ENCODE measurements around the gene ATRNL1.

The ATRNL1 gene

DNA sequence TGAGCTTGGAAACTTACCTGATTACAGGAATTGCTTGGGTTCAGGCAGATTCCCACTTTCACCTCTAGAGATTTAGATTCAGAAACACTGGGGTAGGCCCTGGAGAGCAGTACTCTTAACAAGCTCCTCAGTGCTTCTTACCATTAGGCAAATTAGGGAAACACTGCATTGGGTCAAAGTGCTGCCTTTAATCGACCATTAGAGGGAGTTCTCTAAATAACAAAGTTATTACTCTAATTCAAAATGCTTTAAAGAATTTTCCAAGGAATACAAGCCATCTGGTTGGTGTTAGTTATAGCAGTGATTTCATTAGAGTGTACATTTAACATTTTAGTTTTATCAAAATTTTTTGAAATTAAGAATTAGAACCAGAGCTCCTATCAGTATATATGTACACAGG, 855.3 kb downstream of the ATRNL1 start:
- DNase-seq (ENCODE audit: low spot score in 2 of 2) (no peak), ATAC-seq (replicated peaks; ENCODE audit: extremely low read depth, poor library complexity, severe bottlenecking) (no peak)
- Mint-ChIP-seq H3K27me3 (no peaks in the 10 kb centered on the region), H3K4me1 (no peaks in the 10 kb centered on the region), H3K9me3 (no peaks in the 10 kb centered on the region), H3K4me3 (no peak overlapping the region), H3K27ac (ENCODE audit: low read depth) (no peak overlapping the region), H3K36me3 (ENCODE audit: insufficient read depth) (no peaks in the 10 kb centered on the region)

- H3K27me3 Mint-ChIP-seq = no peaks in the 10 kb centered on the region
- ATAC-seq (replicated peaks; ENCODE audit: extremely low read depth, poor library complexity, severe bottlenecking) (no peak), DNase-seq (ENCODE audit: low spot score in 2 of 2) (no peak)
- H3K4me1 Mint-ChIP-seq = no peaks in the 10 kb centered on the region
- H3K4me3 Mint-ChIP-seq = no peak overlapping the region
- no peaks in the 10 kb centered on the region for H3K9me3 Mint-ChIP-seq
- H3K27ac Mint-ChIP-seq (ENCODE audit: low read depth) = no peak overlapping the region
- H3K36me3 Mint-ChIP-seq (ENCODE audit: insufficient read depth) = no peaks in the 10 kb centered on the region
Observed at GRCh38 chr10:115949282-115949844, 856.2 kb downstream of the ATRNL1 start.

DNA sequence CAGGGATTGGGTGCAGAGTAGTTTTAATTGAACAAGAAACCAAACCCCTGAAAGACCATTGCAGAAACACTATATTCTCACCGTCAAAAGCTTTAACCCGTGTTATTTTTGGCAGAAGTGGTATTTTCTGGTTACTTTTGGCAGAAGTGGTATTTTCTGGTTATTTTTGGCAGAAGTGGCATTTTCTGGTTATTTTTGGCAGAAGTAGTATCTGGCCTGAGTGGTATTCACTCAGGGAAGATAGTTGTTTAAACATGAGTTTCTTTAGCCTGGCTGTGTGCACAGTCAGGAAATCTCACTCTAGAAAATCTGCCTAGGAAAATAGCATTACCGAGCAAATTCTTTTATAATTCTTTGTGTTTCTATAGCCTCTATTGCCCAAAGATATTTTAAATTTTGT, 857.2 kb downstream of the ATRNL1 start:
- Mint-ChIP-seq H3K4me3 (no peak overlapping the region), H3K27me3 (no peaks in the 10 kb centered on the region), H3K36me3 (ENCODE audit: insufficient read depth) (no peaks in the 10 kb centered on the region), H3K27ac (ENCODE audit: low read depth) (no peak overlapping the region), H3K9me3 (no peaks in the 10 kb centered on the region), H3K4me1 (no peaks in the 10 kb centered on the region)
- no peak for ATAC-seq (replicated peaks; ENCODE audit: extremely low read depth, poor library complexity, severe bottlenecking)
- DNase-seq (ENCODE audit: low spot score in 2 of 2) = no peak

- H3K27ac Mint-ChIP-seq (ENCODE audit: low read depth) = no peak overlapping the region
- ATAC-seq (replicated peaks; ENCODE audit: extremely low read depth, poor library complexity, severe bottlenecking) (no peak), DNase-seq (ENCODE audit: low spot score in 2 of 2) (no peak)
- no peaks in the 10 kb centered on the region for H3K4me1 Mint-ChIP-seq
- H3K36me3 Mint-ChIP-seq (ENCODE audit: insufficient read depth) = no peaks in the 10 kb centered on the region
- no peak overlapping the region for H3K4me3 Mint-ChIP-seq
- no peaks in the 10 kb centered on the region for H3K9me3 Mint-ChIP-seq
- H3K27me3 Mint-ChIP-seq = no peaks in the 10 kb centered on the region
Observed at GRCh38 chr10:115951242-115951641, 858.1 kb downstream of the ATRNL1 start.

GRCh38 chr10:115953281-115953680, 860.1 kb downstream of the ATRNL1 start:
- ATAC-seq (replicated peaks; ENCODE audit: extremely low read depth, poor library complexity, severe bottlenecking) = no peak
- H3K36me3 Mint-ChIP-seq (ENCODE audit: insufficient read depth) = no peaks in the 10 kb centered on the region

GRCh38 chr10:115953968-115954367, 860.8 kb downstream of the ATRNL1 start:
- H3K4me1 Mint-ChIP-seq = no peaks in the 10 kb centered on the region
- no peak overlapping the region for H3K4me3 Mint-ChIP-seq
- no peak for DNase-seq (ENCODE audit: low spot score in 2 of 2)
- no peaks in the 10 kb centered on the region for H3K9me3 Mint-ChIP-seq
- no peaks in the 10 kb centered on the region for H3K27me3 Mint-ChIP-seq
- no peak overlapping the region for H3K27ac Mint-ChIP-seq (ENCODE audit: low read depth)
- H3K36me3 Mint-ChIP-seq (ENCODE audit: insufficient read depth) = no peaks in the 10 kb centered on the region
- no peak for ATAC-seq (replicated peaks; ENCODE audit: extremely low read depth, poor library complexity, severe bottlenecking)

More at GRCh38 chr10:115953281-115953680, 860.1 kb downstream of the ATRNL1 start:
- Mint-ChIP-seq H3K9me3 (no peaks in the 10 kb centered on the region), H3K4me1 (no peaks in the 10 kb centered on the region), H3K27ac (ENCODE audit: low read depth) (no peak overlapping the region), H3K4me3 (no peak overlapping the region), H3K27me3 (no peaks in the 10 kb centered on the region)
- DNase-seq (ENCODE audit: low spot score in 2 of 2) = no peak

- Mint-ChIP-seq H3K9me3 (peaks cover 6% of the 10 kb centered on the region), H3K36me3 (ENCODE audit: insufficient read depth) (no peaks in the 10 kb centered on the region), H3K4me3 (no peak overlapping the region), H3K27me3 (no peaks in the 10 kb centered on the region), H3K27ac (ENCODE audit: low read depth) (no peak overlapping the region), H3K4me1 (no peaks in the 10 kb centered on the region)
- ATAC-seq (replicated peaks; ENCODE audit: extremely low read depth, poor library complexity, severe bottlenecking) (no peak), DNase-seq (ENCODE audit: low spot score in 2 of 2) (no peak)
Observed at GRCh38 chr10:115956225-115957011, 863.3 kb downstream of the ATRNL1 start.

DNA sequence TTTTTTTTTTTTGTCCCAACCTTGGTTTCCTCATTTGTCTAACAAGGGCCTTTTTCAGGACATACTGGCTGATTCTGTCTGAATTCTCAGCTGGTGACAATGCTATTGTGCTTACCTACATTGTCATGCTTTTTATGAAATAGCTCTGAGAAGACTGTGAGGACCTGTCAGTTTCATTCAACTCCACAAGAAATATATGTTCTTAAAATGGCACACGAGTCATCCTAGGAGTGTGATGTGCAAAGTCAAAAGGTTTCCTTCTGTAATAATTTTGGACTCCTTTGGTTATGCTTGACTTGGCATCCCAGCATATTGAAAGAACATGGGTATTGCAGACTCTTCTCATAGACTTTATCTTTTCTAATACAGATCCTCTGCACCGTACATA, 863.8 kb downstream of the ATRNL1 start:
- ATAC-seq (replicated peaks; ENCODE audit: extremely low read depth, poor library complexity, severe bottlenecking) = no peak
- H3K4me1 Mint-ChIP-seq = no peaks in the 10 kb centered on the region
- peaks cover 6% of the 10 kb centered on the region for H3K9me3 Mint-ChIP-seq
- H3K27ac Mint-ChIP-seq (ENCODE audit: low read depth) = no peak overlapping the region
- no peaks in the 10 kb centered on the region for H3K27me3 Mint-ChIP-seq
- no peaks in the 10 kb centered on the region for H3K36me3 Mint-ChIP-seq (ENCODE audit: insufficient read depth)
- H3K4me3 Mint-ChIP-seq = no peak overlapping the region
- DNase-seq (ENCODE audit: low spot score in 2 of 2) = no peak

DNA sequence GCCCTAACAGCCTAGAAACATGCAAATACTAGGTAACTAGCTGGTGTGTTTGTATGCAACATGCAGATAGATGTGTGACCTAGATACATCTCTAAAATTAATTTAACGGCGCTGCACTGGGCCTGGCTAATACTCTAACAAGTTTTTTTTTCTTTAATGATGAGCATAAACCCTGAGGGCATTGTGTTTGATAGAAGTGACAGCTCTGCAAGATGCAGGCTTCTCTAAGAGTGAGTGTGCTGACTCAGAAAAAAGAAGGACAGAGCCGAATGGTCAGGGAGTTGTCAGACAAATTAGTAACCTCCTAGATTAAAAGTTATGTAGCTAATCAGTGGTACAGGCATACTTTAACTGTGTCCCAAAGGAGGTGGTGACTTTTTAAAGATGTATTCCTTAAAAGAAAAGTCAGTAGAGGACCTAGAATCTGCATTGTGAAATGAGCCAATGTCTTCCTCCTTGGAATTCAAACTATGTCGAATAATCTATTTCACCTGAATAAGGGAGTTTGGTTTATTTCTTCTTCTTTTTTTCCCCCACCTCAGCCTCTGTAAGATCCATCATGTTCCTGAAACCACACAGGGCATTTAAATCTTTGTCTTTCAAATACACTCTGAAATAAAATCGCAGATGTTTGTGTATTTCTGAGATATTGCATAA, 864.7 kb downstream of the ATRNL1 start:
- H3K4me1 Mint-ChIP-seq = no peaks in the 10 kb centered on the region
- peaks cover 6% of the 10 kb centered on the region for H3K9me3 Mint-ChIP-seq
- H3K27ac Mint-ChIP-seq (ENCODE audit: low read depth) = no peak overlapping the region
- ATAC-seq (replicated peaks; ENCODE audit: extremely low read depth, poor library complexity, severe bottlenecking) (no peak), DNase-seq (ENCODE audit: low spot score in 2 of 2) (no peak)
- H3K27me3 Mint-ChIP-seq = no peaks in the 10 kb centered on the region
- no peaks in the 10 kb centered on the region for H3K36me3 Mint-ChIP-seq (ENCODE audit: insufficient read depth)
- no peak overlapping the region for H3K4me3 Mint-ChIP-seq

- DNase-seq (ENCODE audit: low spot score in 2 of 2) (no peak), ATAC-seq (replicated peaks; ENCODE audit: extremely low read depth, poor library complexity, severe bottlenecking) (no peak)
- Mint-ChIP-seq H3K4me3 (no peak overlapping the region), H3K9me3 (peaks cover 15% of the 10 kb centered on the region), H3K4me1 (no peaks in the 10 kb centered on the region), H3K27ac (ENCODE audit: low read depth) (no peak overlapping the region), H3K27me3 (no peaks in the 10 kb centered on the region), H3K36me3 (ENCODE audit: insufficient read depth) (no peaks in the 10 kb centered on the region)
Observed at GRCh38 chr10:115963848-115964247, 870.7 kb downstream of the ATRNL1 start.

DNA sequence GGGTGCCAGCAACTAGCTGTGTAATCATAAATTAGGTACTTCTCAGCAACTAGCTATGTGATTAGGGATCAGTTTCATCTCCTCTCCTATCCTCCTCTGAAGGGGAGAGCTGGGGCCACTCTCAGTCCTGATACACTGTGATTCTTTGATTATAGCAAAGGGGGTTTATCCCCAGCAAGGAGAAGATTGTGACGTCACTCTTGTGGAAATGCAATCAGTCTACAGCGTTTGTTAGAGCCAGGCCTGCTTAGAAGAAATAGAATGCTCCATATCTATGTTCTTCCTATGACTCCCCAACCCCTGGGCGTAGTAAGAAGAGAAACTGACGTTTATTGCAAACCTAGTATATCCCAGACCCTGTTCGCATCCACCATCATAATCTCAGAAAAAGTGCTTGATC, 871.7 kb downstream of the ATRNL1 start:
- Mint-ChIP-seq H3K36me3 (ENCODE audit: insufficient read depth) (no peaks in the 10 kb centered on the region), H3K27me3 (no peaks in the 10 kb centered on the region), H3K9me3 (peaks cover 11% of the 10 kb centered on the region), H3K4me3 (no peak overlapping the region), H3K27ac (ENCODE audit: low read depth) (no peak overlapping the region), H3K4me1 (no peaks in the 10 kb centered on the region)
- ATAC-seq (replicated peaks; ENCODE audit: extremely low read depth, poor library complexity, severe bottlenecking) (no peak), DNase-seq (ENCODE audit: low spot score in 2 of 2) (no peak)

DNA sequence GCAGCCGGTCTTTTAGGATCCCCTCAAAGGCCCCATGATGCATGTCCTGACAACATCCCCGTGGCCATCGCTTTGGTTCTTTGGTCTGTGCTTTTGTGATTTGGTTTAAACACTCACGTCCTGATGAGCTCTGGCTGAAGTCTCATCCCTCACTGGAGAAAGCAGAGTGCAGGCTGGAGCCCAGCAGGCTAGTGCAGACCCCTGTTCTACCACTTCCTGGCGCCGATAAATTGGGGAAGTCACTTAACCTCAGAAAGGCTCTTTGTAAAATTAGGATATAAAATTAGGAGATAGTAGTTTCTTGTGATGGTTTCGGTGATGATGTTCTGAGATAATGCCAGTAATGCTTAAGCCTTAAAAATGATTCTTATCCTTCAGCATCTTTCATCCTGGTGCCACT, 872.2 kb downstream of the ATRNL1 start:
- Mint-ChIP-seq H3K36me3 (ENCODE audit: insufficient read depth) (no peaks in the 10 kb centered on the region), H3K27me3 (no peaks in the 10 kb centered on the region), H3K4me1 (no peaks in the 10 kb centered on the region), H3K4me3 (no peak overlapping the region), H3K27ac (ENCODE audit: low read depth) (no peak overlapping the region), H3K9me3 (peaks cover 8% of the 10 kb centered on the region)
- ATAC-seq (replicated peaks; ENCODE audit: extremely low read depth, poor library complexity, severe bottlenecking) (no peak), DNase-seq (ENCODE audit: low spot score in 2 of 2) (no peak)

DNA sequence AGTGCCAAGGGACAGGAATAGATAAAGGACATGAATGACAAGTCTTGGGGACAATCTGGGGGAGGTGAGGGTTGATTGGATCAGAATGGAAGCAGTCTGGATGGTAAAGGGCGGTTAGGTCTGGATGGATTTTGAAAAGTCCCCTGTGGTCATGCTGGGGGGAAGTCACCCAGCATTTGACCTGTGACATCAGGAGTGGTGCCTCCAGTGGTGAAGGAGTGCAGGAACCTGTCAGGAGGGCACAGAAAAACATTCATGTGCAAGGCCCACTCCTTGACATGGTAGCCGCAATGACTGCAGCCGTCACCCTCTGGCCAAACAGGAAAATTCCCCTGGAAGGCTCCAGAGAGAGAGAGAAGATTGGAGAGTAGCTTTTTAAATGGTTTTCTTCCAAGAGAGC, 875.1 kb downstream of the ATRNL1 start:
- Mint-ChIP-seq H3K27me3 (no peaks in the 10 kb centered on the region), H3K36me3 (ENCODE audit: insufficient read depth) (no peaks in the 10 kb centered on the region), H3K9me3 (peaks cover 26% of the 10 kb centered on the region), H3K27ac (ENCODE audit: low read depth) (no peak overlapping the region), H3K4me1 (no peaks in the 10 kb centered on the region), H3K4me3 (no peak overlapping the region)
- ATAC-seq (replicated peaks; ENCODE audit: extremely low read depth, poor library complexity, severe bottlenecking) = no peak
- DNase-seq (ENCODE audit: low spot score in 2 of 2) = no peak

Measured in central memory CD8-positive, alpha-beta T cell (primary cell).